ENCODE measurements around the gene THBS1.

Gene THBS1

DNA sequence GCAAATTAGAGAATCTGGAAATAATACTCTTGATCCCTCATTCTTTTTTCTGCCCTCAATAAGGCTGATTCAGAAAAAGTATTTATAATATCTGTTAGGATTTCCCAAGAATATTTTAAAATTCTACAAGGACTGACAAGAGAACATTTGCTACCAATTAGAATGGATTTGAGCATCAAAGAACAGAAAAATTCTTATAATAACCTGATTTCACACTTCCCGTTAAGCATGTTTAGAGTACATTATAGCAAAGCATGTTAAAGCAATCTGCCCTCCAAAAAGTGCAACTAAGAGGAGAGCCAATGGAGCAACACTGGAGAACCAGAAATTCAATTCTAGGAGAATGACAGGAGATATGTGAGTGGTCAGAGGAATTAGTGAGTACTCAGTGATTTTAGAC, 57.2 kb downstream of the THBS1 start:
- no peak for DNase-seq (ENCODE audit: low read depth)

DNA sequence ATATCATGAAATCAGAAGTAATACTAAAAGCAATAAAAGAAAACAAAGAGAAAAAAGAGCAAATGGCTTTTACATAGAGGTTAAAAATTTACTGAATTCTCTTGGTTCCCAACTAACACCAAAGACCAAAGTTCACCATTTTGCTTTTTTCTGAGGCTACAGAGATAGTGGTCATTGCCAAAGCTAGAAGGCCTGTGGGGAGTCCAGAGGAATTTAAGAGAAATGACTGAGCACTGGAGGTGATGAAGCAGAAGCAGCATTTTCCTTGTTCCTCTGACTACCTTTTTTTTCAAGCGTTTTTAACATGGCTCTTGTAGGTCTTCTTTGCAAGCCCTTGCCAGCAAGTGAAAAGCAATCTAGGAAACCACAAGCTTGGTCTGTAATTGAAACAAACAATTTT, 58.2 kb downstream of the THBS1 start:
- no peak for DNase-seq (ENCODE audit: low read depth)

DNA sequence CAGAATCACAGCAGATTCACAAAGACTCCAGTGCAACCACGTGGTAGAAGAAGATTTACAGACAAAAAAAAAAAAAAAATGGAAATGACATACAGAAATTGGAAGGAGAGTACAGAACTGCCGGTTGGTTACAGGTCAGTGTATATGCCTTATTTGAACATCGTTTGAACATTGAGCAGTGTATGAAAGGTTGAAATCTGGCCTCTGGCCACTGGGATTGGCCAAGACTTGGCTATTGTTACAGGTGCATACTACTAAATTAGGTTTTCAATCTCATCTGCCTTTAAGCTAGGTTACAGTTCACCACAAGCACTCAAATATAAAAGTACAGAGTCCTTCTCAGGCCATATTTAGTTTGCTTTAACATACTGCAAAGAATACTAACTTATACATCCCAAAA, 59.8 kb downstream of the THBS1 start:
- DNase-seq (ENCODE audit: low read depth), result no peak

DNA sequence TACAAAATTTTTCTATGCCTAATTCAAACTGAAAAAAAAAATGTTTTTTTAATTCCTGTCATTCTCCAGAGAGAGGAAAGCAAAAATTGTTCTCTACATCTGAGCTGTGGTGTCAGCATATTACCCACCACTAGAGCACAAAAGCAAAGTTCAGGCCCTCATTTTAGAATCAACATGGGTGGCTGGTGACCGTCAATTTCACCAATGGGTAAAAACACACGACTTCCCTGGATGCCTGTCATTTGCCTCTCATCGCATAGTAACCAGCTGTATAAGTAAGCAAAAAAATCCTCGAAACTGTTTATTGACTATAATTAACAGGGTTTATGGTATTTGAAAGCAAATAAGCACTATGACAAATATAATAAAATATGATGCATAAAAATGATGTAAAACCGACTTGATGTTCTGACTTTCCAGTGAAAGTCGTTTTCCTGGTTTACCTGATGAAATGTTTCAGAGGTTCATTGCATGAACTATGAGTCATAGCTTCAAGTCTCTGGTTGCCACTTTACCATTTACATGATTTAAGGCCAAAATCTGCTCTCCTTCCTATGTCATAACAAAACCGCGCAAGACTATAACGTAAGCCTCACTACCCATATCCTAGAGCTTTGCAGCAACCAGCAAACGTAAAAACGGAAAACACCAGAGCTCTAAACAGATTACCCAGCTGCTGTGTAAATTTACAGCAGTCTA, 60.5 kb downstream of the THBS1 start:
- DNase-seq (ENCODE audit: low read depth), result no peak

DNA sequence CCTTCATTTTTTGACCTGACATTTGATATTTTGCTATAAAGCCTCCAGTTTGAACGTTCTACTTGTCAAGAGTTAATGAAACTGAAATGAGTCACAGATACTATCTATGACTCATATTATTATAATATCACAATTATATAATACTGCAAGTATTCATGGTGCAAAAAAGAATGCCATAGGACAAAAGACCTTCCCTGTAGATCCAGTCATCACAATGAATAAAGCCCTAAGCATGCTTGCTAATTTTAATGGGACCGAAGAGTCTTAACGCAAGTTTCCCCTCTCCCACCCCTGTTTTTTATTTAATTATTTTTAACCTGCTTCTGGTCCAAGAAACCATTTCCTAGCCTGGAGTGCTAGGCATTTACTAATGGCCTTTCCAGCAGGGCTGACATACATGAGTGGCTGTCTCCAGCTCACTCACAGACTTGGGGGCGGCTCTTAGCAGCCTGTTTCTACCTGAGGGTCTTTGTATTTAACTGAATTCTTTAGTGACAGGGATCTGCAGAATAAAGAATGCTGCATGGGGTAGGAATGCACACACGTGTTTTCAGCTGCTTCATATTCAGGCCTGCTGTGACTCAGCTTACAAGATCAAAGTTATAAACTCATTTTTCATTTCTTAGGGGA, 61.2 kb downstream of the THBS1 start:
- DNase-seq (ENCODE audit: low read depth), result no peak

DNA sequence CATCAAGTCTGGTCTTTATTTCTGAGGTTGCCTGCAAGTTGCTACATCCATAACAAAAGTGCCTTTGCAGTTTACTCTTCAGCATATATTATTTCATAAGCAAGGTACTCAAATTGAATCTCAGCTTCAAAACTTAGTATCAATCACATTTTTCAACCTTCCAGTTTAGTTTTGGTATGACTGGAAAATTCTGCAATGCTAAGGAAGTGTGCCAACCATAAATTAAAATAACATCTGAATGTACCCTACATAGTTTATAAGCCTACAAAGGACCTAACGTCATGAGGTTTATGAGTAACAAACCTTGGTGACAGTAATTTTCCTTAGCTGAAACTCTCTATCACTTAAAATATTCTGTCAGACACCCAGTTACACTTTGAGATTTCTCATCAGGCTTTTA, 62.8 kb downstream of the THBS1 start:
- DNase-seq (ENCODE audit: low read depth), result no peak

DNA sequence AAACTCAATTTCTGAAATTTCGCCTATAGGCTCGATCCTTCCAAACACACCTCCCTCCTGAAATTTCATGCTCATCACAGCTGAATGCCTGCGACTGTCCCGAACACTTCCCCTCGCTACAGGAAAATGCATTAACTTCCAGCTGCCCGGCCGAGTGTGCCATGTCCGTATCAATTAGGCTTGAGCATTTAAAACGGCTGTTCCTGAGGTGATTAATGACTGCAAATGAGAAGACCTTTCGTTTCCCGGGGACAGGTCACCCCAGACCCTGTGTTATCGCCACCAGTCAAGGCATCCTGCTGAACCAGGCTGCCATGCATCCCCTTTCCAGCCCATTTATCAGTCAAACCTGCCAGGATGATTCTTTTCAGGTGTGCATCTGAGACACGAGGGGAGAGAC, 63.3 kb downstream of the THBS1 start:
- DNase-seq (ENCODE audit: low read depth), result no peak

DNA sequence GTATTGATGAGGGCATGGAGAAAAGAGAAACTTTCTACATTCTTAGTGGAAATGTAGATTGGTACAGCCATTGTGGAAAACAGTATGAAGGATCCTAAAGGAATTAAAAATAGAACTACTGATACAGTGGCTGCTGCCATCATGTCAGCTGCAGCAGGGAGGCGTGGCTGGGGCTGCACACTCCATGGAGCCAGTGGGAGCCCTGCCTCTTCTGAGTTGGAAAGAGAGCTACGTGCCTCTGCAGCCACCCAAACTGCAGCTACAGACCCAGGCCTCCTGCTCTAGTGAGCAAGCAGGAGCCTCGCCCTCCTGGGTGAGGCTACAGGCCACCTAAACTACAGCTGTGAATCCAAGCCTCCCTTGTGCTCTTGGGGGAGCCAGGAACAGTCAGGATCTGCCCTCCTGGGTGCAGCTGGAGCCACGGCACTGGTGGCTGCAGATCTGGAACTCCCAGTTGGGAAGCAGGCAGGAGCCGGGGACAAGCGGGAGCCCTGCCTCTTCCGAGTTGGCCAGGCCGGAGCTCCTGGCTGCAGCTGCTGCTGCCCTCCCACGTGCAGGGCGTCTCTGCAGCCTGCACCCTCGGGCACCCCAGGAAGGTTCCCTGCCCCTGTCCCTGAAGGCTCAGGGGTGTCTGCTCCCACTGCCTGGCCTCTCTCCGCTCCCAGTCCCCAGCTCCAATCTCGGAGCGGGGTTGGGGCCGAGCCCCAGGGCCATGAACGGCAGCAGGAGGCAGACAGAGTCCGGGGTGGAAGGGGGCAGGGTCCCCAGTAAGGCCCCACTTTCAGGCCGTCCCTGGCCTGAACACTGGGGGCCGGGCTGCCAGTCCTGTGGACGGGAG, 64.5 kb downstream of the THBS1 start:
- DNase-seq (ENCODE audit: low read depth), result no peak

DNA sequence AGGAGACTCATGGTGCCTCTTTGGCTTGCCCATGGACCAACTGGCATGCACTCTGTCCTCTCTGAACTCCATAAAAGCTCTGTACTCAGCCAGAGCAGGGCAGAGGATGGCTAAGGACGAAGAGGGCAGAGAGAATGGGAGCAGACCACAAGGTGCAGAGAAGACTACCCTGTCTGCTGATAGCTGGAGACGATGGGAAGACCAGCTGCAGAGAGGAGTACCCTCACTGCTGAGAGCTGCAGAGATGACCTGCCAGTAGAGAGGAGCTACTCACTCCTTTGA, 65.0 kb downstream of the THBS1 start:
- DNase-seq (ENCODE audit: low read depth), result no peak

DNA sequence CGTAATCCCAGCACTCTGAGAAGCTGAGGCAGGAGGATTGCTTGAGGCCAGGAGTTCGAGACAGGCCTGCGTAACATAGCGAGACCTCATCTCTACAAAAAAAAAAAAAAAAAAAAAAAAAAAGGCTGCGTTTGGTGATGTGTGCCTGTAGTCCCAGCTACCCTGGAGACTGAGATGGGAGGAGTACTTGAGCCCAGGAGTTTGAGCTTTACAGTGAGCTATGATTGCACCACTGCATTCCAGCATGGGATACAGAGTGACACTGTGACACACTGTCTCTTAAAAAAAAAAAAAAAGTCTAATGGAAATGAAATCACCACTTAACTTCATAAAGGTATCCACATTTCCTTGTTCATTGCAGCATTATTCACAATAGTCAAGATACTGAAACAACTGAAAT, 65.5 kb downstream of the THBS1 start:
- no peak for DNase-seq (ENCODE audit: low read depth)

All from stimulated activated CD4-positive, alpha-beta T cell treated with anti-CD3 and anti-CD28 coated beads, Interleukin-2, amount 100 ng/mL, for 4 hours (primary cell).